WI38 (cell line): ENCODE data around the gene GFPT2.

Experiments
- H3K4me3 ChIP-seq: 2 replicates; pipeline ENCODE4 v1.5.1; 2011; ENCODE audit warnings: low read depth, mild to moderate bottlenecking, control low read depth, low read length
- TF ChIP-seq, protein P1 (sequence below): IDR thresholded peaks from 2 replicates; pipeline ENCODE4 v1.5.1; 2012; ENCODE audit warnings: low read depth, mild to moderate bottlenecking, control low read depth, low read length

GFPT2 gene

GRCh38 chr5:180345186-180345585 is 8.0 kb downstream of the GFPT2 start:
- no peak overlapping the region for H3K4me3 ChIP-seq
- TF ChIP-seq, protein P1, sequence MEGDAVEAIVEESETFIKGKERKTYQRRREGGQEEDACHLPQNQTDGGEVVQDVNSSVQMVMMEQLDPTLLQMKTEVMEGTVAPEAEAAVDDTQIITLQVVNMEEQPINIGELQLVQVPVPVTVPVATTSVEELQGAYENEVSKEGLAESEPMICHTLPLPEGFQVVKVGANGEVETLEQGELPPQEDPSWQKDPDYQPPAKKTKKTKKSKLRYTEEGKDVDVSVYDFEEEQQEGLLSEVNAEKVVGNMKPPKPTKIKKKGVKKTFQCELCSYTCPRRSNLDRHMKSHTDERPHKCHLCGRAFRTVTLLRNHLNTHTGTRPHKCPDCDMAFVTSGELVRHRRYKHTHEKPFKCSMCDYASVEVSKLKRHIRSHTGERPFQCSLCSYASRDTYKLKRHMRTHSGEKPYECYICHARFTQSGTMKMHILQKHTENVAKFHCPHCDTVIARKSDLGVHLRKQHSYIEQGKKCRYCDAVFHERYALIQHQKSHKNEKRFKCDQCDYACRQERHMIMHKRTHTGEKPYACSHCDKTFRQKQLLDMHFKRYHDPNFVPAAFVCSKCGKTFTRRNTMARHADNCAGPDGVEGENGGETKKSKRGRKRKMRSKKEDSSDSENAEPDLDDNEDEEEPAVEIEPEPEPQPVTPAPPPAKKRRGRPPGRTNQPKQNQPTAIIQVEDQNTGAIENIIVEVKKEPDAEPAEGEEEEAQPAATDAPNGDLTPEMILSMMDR = no peak

DNA sequence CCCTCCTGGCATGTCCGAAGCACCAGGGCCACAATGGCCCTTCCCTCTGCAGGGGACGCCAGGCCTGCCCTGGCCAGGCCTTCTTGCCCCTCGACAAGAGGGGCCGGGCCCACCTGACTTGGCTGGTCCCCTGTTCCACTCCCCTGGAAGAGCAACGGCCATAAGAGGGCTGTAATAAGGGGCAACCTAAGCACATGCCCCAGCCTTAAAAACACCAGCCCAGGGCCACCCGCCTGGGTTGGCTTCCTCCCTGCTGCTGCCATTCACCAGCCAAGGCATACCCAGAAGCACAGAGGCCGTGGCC is 8.5 kb downstream of the GFPT2 start:
- TF ChIP-seq, protein P1 = no peak
- H3K4me3 ChIP-seq = no peak overlapping the region

- H3K4me3 ChIP-seq = no peak overlapping the region
- TF ChIP-seq, protein P1 = no peak
Observed at GRCh38 chr5:180343831-180344695, 9.1 kb downstream of the GFPT2 start.

DNA sequence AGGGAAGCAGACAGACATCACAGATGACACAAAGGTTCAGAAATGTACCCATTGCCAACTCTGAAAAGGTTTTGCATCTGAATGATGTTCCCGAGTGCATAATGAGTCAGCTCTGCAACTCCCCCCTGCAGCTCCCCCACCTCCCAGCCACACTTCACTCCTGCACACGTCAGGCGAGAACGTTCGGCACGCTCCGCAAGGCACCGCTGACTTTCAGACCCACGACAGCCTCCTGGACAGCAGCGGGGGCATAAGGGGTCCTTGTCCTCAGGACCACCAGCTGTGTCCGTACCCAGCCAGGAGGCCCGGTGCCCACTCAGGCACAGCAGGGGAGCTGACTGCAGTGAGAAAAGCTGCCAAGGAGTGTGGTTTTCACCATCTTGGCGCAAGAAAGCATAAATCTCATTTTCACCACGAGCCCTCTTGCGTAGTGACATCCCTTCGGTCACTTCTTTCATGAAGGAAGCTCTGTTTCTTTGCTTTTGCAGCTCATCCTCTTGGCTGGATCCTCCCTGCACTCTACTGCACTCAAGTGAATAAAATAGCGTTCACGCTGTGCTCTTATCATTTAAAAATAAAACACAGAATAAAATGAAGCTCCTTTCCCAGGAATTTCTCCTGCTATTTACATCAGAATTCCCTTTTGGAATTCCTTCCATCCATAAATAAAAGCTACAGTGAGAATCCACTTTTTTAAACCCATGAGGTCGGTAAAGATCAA is 9.9 kb downstream of the GFPT2 start:
- TF ChIP-seq, protein P1 = no peak
- H3K4me3 ChIP-seq = no peak overlapping the region

DNA sequence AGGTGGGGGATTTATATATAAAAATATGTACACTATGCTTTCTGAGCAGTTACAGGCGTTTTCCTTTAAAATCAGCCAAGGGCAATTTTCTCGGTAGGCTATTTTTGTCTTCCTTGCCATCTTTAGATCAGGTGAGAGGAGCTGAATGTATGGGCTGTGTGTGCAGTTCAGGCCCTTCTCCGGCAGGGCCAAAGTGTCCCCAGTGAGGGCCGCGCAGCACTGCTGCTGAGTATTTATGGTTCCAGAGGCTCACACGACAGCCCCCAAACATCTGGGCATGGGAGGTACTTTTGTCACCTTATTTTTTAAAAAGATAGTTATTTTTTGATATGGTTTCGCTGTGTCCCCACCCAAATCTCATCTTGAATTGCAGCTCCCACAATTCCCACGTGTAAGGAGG is 11.5 kb downstream of the GFPT2 start:
- TF ChIP-seq, protein P1 = no peak

GRCh38 chr5:180340856-180341255 is 12.3 kb downstream of the GFPT2 start:
- no peak overlapping the region for H3K4me3 ChIP-seq
- TF ChIP-seq, protein P1 = no peak

More for the DNA sequence above, 11.5 kb downstream of the GFPT2 start:
- no peak overlapping the region for H3K4me3 ChIP-seq

DNA sequence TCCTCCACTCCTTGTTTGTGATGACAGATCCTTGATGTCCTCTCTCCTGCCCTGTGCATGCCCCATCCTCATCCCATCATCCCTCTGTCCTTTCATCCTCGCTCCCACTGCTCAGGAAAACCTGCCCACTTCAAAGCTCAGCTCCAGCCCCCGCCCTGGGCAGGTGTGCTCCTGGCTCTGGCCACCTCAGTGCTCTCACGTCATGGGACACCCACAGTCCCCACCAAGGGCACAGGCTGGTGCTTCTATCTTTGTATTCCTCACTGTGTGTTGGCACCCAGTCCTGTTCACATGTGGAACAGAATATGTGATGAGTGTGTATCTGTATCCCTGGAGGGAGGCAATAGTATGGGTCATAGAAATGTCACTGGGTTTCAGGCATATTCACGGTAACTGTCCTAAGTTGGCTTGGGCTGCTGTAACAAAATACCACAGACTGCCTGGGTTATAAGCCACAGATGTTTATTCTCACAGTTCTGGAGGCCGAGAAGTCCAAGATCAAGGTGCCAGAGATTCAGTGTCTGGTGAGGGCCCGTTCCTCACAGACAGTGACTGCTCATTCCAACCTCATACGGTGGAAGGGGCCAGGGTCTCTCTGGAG is 13.5 kb downstream of the GFPT2 start:
- no peak overlapping the region for H3K4me3 ChIP-seq
- TF ChIP-seq, protein P1 = no peak
